AG10803 (cell line): ENCODE data around the gene WBP1.
"Not testable (repeated sequence)": the region's sequence is repeated elsewhere in the genome, so short reads cannot be mapped to it uniquely, and the experiment has no call there.

Experiments used
- DNase-seq: peaks from one replicate; pipeline ENCODE4 v3.0.0; 2010; ENCODE audit warnings: low read depth
- H3K4me3 ChIP-seq: 2 replicates; pipeline ENCODE4 v1.5.1; 2011; ENCODE audit warnings: mild to moderate bottlenecking, low read length, control low read depth
- TF ChIP-seq, protein P1 (sequence below): conservative IDR thresholded peaks from 2 replicates; pipeline ENCODE4 v1.5.1; 2011; ENCODE audit warnings: mild to moderate bottlenecking, low read length, control low read depth, inconsistent platforms

The WBP1 gene

GRCh38 chr2:74439373-74439772, 18.9 kb upstream of the WBP1 start:
- peak overlapping the region; percentile 81 for H3K4me3 ChIP-seq
- TF ChIP-seq, protein P1, sequence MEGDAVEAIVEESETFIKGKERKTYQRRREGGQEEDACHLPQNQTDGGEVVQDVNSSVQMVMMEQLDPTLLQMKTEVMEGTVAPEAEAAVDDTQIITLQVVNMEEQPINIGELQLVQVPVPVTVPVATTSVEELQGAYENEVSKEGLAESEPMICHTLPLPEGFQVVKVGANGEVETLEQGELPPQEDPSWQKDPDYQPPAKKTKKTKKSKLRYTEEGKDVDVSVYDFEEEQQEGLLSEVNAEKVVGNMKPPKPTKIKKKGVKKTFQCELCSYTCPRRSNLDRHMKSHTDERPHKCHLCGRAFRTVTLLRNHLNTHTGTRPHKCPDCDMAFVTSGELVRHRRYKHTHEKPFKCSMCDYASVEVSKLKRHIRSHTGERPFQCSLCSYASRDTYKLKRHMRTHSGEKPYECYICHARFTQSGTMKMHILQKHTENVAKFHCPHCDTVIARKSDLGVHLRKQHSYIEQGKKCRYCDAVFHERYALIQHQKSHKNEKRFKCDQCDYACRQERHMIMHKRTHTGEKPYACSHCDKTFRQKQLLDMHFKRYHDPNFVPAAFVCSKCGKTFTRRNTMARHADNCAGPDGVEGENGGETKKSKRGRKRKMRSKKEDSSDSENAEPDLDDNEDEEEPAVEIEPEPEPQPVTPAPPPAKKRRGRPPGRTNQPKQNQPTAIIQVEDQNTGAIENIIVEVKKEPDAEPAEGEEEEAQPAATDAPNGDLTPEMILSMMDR: no peak
- DNase-seq: no peak

DNA sequence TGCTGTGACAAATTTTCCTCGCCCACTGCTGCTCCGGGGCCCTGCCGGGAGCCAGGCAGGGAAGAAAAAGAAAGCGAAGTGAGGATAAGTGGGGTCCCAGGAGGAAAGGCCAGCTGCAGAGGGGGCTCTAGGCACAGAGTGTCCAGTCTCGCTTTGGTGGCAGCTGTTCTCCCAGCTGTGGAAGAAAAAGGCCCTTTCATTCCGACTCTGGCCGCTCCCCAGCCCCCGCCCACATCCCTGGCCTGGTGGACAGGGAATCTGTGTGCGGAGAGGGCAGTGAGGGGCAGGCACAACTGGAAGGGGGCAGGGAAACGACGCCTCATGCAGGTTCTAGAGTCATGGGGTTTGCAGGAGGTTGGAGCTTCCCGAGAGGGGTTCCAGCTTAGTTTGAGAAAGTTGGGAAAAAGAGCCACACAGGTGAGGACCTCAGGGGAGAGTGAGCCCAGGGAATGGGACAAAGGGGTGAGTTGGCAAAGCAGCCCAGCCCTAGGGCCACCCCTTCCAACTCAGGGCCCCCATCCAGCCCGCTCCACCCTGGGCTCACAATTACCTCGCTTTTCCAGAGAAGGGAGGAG, 18.3 kb upstream of the WBP1 start:
- peak overlapping the region; percentile 81 for H3K4me3 ChIP-seq
- DNase-seq: peak; percentile 48
- TF ChIP-seq, protein P1: no peak

GRCh38 chr2:74440378-74441169, 17.7 kb upstream of the WBP1 start:
- peak overlapping the region; percentile 81 for H3K4me3 ChIP-seq
- DNase-seq: peak; percentile 80
- TF ChIP-seq, protein P1: peak; percentile 34

- no peak for DNase-seq
- H3K4me3 ChIP-seq: no peak overlapping the region
- TF ChIP-seq, protein P1: no peak
Measured at GRCh38 chr2:74441170-74441689, 17.0 kb upstream of the WBP1 start.

DNA sequence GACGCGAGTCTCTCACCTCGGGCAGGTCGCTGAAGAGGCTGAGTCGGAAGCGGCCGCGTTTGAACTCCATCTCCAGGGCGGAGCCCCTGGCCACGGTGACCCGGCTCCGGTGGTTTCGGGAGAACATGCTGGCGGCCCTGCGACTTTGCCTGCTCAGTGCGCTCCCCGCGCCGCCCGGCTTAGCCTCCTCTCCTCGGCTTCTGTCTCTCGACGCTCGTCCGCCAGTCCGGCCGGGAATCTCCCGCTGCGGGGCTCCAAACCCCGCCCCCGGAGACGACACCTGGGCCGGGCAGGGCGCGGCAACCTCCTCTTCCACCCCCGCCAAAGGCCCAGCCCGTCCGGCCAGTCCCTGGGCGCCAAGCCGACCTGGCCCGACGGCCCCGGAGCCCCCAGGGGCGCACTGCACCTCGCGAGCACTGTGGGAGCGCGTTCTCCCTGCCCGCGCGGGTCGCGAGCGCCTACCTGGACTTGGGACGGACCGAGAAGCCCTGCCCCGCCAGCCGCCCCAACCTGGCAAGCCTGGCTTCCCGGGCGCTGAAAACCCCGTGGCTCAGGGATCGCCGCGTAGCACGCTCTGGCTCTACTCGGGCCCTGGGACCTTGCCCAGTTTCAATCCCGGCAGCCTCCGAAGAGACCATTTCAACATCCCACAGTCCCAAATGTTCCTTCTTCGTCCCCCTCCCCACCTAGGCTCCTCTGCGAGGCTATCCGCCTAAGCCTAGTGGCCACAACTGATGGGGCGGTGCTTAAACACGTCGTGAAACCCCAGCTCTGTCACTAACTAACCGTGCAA, 16.4 kb upstream of the WBP1 start, which contains the start of gene RTKN:
Gene RTKN, minus strand, starts transcription at position 248 of the 793 bp plus-strand sequence. Its CDS starts 121 bp downstream, at position 127.
- peak within 1 kb of the TSS; percentile 81 for H3K4me3 ChIP-seq
- no peak for DNase-seq
- TF ChIP-seq, protein P1: no peak

- DNase-seq, H3K4me3 ChIP-seq: not testable (repeated sequence)
Measured at GRCh38 chr2:74442483-74443297, 15.5 kb upstream of the WBP1 start.
